Measurements from ENCODE around the gene DPYSL5.
A peak's percentile ranks its signal among the peaks of the same experiment; 100 is the strongest.
"Not testable (repeated sequence)": the region's sequence is repeated elsewhere in the genome, so short reads cannot be mapped to it uniquely, and the experiment has no call there.

The DPYSL5 gene

GRCh38 chr2:26847655-26848335 lies at the start of gene DPYSL5:
DPYSL5 (plus strand) TSS chr2:26848132; CDS start chr2:26898500, 50,368 bp downstream.
- DNase-seq: no peak

- no peak for DNase-seq
Observed at GRCh38 chr2:26801328-26801727, 46.6 kb upstream of the DPYSL5 start.

- no peak for DNase-seq
Observed at GRCh38 chr2:26801796-26802195, 46.1 kb upstream of the DPYSL5 start.

- peak; percentile 96 for DNase-seq
Observed at GRCh38 chr2:26805241-26805676, 42.7 kb upstream of the DPYSL5 start.

GRCh38 chr2:26807788-26808460 lies 40.0 kb upstream of the DPYSL5 start:
- DNase-seq: peak; percentile 30

GRCh38 chr2:26809211-26809610 lies 38.7 kb upstream of the DPYSL5 start:
- DNase-seq: no peak

GRCh38 chr2:26809876-26810577 lies 37.9 kb upstream of the DPYSL5 start:
- no peak for DNase-seq

GRCh38 chr2:26811261-26811660 lies 36.7 kb upstream of the DPYSL5 start:
- no peak for DNase-seq

GRCh38 chr2:26811791-26812694 lies 35.9 kb upstream of the DPYSL5 start:
- no peak for DNase-seq

GRCh38 chr2:26812731-26813130 lies 35.2 kb upstream of the DPYSL5 start:
- DNase-seq: no peak

- DNase-seq: not testable (repeated sequence)
Observed at GRCh38 chr2:26814072-26814765, 33.7 kb upstream of the DPYSL5 start.

GRCh38 chr2:26816893-26817292 lies 31.0 kb upstream of the DPYSL5 start:
- DNase-seq: no peak

- no peak for DNase-seq
Observed at GRCh38 chr2:26818255-26818654, 29.7 kb upstream of the DPYSL5 start.

- no peak for DNase-seq
Observed at GRCh38 chr2:26818972-26819371, 29.0 kb upstream of the DPYSL5 start.

- no peak for DNase-seq
Observed at GRCh38 chr2:26820932-26821331, 27.0 kb upstream of the DPYSL5 start.

- DNase-seq: no peak
Observed at GRCh38 chr2:26822877-26823276, 25.1 kb upstream of the DPYSL5 start.

GRCh38 chr2:26838121-26838906 lies 9.6 kb upstream of the DPYSL5 start:
- no peak for DNase-seq

GRCh38 chr2:26840937-26841610 lies 6.9 kb upstream of the DPYSL5 start:
- DNase-seq: peak; percentile 8

- no peak for DNase-seq
Observed at GRCh38 chr2:26843041-26843440, 4.9 kb upstream of the DPYSL5 start.

GRCh38 chr2:26845021-26845420 lies 2.9 kb upstream of the DPYSL5 start:
- no peak for DNase-seq
